ENCODE measurements around the gene TENM4.
A peak's percentile ranks its signal among the peaks of the same experiment; 100 is the strongest.

TENM4 gene

DNA sequence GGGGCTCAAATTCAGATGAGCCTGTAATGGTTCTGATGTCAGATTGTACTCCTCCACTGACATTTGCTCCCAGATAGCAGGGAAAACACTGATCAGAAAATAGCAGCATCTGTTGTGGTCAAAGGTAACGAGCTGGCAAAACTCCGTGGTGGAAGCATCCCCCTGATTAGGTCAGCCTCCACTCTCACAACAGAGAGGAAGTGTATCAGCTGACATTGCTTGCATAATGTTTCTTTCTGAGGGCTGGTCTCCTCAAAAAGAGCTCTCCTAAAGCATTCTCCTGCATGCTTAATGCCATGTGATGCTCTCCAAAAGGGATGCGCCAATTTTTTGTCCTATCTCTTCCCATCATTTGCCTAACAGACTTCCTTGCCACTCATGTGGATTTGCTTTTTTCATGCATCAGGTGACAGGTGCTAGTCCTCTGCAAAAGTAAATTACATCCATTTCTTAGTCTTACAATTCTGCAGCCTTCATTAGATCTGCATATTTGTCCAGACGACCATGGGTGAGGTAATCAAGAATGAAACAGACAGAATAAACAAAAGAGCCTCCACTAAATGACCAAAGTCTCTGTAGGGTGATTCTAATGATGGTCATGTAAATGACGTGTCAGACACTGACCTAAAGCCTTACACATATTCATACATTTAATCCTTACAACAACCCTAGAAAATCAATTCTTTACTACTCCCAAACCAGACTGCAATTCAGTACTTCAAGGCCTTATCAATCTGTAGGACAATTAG is 6.4 kb upstream of the TENM4 start:
- DNase-seq: peak in 1 of 3 experiments; percentile 36

- peak in 1 of 3 experiments; percentile 23 for DNase-seq
These were observed 4.1 kb upstream of the TENM4 start for GRCh38 chr11:79444923-79445322.

DNA sequence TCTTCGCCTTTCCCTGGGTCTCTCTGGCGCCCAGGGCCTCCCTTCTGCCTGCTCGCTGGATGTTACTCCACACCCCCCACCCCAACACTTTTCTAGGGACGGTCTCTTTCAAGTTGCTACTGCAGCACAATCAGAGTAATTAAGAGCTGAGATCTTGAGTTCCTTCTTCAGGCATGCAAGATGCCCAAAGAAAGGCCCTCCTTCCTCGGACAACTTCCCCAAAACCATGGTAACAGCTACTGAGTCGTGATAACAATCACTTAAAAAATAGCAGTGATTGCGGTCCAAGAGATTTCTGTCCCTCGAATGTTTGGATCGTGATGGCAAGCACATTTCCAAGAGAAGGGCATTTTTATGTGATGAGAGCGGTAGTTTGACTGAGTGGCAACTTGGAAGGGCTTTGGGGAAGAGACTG is 638 bp upstream of the TENM4 start:
- no peak for DNase-seq

DNA sequence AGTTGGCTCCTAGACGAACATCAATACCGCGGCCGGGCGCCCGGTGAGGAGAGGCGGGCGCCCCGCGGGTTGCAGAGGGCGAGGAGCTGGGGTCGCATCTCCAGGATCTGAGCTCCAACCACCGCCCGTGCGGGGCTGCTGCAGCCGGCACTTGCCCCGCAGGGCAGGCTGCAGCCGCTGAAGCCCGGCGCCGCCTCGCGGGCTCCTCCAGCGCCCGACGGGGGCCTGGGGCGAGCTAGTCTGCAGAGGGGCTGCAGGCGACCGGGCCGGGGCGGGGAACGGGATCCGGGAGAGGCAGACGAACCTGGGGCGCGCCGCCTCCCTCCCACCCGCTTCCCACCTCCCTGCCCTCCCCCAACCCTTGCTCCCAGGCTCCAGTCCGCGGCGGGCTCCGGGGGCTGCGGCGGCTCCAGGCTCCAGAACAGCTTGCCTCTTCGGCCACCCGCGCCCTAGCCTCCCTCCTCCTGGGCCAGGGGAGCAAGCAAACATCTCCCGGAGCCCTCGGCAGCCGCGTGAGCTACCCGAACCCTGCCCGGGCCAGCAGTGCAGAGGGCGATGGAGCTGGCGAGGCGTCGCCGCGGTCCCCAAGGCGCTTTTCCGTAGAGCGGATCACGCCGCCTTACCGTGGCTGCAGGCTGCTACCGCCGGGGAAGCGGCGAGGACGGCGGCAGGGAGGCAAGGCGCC is 802 bp downstream of the TENM4 start:
- peak in 1 of 3 experiments; percentile 56 for DNase-seq

DNA sequence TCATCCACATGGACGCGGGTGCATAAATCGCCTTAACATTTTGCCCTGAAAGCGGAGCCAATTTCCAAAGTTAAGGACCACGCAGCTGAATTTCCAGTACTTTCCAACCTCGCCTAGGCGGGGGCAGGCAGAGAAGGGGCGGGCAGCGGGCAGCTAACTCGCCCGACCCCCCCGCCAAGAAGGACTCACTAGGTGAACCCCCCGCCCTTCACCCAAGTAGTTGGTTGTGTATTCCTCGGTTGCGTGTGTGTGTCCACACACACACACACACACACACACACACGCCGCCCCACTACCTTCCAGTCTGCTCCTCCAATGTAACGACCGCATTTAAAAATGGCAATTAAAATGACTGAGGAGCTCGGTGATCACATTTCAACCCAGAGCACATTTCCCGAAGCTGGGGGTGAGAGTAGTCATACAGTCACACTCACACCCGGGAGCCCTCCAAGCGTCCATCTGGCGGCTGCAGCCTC is 1.4 kb downstream of the TENM4 start:
- peak; percentile 26 to 84 (median 66) for DNase-seq

GRCh38 chr11:79438631-79439409 is 2.0 kb downstream of the TENM4 start:
- peak; percentile 14 to 81 (median 78) for DNase-seq

- DNase-seq: peak in 2 of 3 experiments; percentile 77 to 81
These were observed 2.7 kb downstream of the TENM4 start for GRCh38 chr11:79437981-79438630.

DNA sequence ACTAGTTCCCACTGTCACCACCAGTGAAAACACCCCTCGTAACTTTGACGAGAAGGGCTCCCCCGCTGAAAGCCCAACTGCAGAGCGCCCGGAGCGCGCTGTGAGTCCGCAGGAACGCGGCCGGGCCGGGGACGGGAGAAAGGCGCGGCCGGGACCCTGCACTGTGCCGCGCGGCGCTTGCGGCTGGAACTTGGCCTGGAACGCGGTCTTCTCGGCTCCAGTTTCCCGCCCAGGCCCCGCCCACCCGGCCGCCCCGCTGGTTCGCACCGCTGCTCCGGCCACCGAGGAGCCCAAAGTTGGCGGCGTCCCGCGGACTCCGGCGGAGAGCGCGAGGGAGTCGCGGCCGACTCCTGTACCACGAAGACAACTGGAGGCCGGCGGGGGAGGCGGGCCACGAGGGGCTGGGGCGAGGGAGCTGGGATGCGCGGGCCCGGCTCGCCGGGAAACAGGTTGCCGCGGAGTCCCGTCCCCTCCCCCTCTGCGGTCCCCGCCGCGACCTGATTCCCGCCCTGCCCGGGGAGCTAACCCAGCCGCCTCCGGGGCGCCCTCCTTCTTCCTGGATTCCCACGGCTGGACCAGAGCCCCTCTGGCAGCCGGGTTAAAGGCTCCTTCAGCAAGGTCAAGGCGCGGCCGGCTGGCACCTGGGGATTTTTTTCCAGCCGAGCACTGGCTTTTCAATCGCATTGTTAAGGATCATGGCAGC is 3.4 kb downstream of the TENM4 start:
- peak; percentile 45 to 87 (median 79) for DNase-seq

DNA sequence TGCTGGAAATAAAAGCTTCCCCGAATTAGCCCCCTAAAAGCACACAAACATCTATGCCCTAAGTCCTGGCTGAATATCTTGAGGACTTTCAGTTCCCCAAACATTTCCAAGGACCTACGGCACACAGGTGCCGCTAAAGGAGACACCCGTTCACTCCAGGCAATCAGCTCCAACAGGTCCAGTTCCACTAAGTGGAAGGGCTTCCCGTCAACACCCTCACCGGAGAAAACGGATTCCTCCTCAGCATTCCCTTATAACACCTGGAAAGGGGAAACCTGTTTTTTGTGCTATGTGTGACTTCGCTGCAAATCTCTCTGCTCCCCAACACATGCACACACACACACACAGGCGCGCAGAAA is 3.9 kb downstream of the TENM4 start:
- no peak for DNase-seq

DNA sequence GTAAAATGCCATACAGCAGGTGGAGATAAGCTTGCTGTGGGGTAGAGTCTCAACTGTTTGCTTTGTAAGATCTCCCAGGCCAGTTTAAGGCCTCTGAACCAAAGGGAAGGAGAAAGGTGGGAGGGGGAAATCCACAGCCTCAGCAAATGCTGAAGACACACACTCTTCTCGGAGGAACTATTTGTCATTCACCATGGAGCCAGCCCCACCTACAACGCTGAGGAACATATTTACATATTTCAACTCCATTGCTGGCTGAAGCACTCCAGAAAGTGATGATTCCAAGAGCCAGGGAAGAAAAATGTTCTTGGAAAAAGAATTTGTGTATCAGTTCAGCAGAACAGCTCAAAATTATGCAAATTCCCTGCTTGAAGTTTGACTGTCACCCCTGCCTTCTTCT is 6.5 kb downstream of the TENM4 start:
- DNase-seq: no peak

DNA sequence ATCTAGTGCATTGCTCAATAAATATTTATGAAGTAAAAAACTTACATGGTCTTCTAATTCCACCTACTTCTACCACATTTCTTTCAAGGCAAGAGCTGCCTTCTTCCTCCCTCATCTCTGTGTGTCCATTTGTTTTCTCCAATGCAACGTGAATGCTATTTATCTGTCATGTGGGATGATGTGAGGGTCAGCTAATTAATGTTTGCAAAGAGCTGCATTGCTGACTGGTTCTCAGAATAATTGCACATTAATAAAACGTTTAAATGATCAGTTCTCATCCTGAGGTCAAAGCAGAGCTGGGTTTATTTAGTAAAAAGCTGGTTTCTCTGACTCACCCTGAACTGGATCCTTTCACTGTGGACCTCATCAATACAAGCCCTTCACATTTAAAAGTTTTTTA is 8.7 kb downstream of the TENM4 start:
- peak in 1 of 3 experiments; percentile 51 for DNase-seq

GRCh38 chr11:79431535-79431934 is 9.3 kb downstream of the TENM4 start:
- DNase-seq: no peak

DNA sequence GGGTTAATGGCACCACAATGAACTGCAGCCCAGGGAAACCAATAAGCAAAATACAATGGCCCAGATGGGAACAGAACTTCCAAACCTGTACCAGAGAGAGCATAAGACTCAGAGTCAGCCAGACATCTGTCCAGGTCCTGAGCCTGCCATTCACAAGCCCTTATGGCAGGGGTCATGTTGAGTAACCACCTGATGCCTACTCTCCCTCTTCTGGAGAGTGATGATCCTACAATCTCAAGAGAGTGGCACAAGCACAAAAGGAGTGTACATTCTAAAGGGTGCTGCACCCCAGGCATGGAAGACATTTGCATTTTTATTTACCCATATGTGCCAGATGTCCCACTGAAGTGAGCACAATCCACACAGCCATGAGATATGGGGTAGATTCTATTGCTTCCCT is 10.6 kb downstream of the TENM4 start:
- no peak for DNase-seq

DNA sequence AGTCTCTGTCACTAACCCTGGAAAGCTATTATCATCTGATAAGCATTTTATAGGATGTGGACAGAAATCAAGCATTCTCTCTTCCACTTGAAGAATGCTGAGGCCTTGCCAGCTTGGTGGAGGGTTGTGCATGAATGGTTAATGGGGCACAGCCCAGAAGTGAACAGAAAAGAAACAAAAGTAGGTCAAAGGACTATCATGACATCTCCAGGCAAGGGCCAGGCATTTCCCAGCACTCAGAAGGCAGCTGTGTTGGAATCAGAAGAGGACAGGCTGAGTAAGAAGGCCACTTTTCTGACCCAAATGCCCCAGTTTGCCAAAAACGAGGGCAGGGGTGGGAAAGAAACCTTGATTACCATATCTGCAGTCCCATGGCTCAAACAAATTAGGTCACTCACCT is 12.4 kb downstream of the TENM4 start:
- DNase-seq: no peak

GRCh38 chr11:79427611-79428327 is 13.1 kb downstream of the TENM4 start:
- no peak for DNase-seq

GRCh38 chr11:79427126-79427525 is 13.7 kb downstream of the TENM4 start:
- DNase-seq: no peak

GRCh38 chr11:79425463-79425862 is 15.4 kb downstream of the TENM4 start:
- no peak for DNase-seq

DNA sequence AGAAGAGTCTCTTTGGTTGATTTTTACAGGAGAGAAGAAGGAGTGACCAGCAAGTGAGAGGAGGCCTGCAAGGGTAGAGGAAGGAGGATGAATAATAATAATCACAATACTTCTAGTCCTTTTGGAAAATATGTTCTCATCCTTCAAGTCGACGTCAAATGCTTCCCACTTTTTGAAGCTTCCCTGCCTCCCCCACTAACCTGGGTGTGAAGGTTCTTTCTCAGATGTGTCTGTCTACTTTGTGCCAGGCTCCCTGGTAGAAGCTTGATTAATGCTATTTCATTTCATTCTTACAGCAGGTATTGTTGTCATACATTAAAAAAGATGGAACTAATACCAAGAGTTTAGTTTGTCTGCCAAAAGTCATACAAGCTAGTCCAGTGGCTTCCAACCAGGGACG is 17.1 kb downstream of the TENM4 start:
- DNase-seq: no peak

- DNase-seq: no peak
These were observed 18.0 kb downstream of the TENM4 start for GRCh38 chr11:79422866-79423265.

DNA sequence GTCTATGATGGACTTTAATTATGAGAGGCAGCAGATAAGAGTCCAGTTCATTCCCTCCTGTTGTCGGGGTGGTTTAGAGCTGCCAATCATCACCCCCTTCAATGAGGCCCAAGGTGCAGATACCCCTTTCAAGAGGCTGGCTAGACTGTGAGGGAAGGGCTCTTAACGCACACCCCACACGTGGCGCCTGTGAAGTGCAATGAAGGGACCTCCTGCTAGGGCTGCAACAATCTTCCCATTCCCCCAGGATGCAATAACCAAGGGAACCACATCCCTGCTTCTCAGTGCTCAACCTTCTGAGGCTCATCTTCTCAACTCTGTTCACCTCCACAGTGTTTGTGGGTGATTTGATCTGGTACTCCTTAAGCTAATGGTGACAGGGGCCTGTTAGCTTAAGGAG is 19.0 kb downstream of the TENM4 start:
- DNase-seq: peak; percentile 31 to 70 (median 54)

DNA sequence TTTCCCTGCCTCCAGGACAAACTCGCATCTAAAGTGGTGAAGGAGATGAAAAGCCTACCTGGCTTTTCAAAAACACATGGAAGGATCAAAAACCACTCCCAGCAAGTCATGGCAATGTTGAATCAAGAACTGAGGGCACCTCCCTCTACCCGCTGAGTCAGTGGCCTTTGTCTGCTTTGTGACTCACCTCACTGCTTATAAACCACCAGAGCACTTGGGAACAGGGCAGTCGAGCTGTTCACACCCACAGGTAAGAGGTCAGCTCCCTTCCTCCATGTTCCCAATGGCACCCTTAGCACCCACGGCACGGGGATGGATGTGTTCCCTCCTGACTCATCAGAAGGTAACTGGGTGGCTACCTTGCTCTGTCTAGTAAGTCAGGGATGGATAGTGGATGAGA is 21.7 kb downstream of the TENM4 start:
- DNase-seq: no peak

GRCh38 chr11:79418241-79418640 is 22.6 kb downstream of the TENM4 start:
- no peak for DNase-seq

All from NCI-H1417 (cell line).